ENCODE measurements around the gene OR4D6.

DNA sequence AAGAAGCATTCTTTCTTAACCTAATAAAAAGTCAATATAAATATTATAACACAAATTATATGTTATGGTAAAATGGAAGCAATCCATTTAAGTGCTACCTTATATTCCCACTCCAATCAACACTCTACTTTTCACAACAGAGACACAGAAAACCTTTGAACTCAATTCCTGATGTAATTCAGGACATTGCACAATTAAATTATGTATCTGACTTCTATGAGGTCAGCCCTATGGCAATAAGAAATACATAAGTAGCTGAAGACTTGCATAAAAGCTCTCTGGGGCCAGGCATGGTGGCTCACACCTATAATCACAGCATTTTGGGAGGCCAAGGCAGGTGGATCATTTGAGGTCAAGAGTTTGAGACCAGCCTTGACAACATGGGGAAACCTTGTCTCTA lies 23.1 kb downstream of the OR4D6 start:
- TF ChIP-seq, protein P1, sequence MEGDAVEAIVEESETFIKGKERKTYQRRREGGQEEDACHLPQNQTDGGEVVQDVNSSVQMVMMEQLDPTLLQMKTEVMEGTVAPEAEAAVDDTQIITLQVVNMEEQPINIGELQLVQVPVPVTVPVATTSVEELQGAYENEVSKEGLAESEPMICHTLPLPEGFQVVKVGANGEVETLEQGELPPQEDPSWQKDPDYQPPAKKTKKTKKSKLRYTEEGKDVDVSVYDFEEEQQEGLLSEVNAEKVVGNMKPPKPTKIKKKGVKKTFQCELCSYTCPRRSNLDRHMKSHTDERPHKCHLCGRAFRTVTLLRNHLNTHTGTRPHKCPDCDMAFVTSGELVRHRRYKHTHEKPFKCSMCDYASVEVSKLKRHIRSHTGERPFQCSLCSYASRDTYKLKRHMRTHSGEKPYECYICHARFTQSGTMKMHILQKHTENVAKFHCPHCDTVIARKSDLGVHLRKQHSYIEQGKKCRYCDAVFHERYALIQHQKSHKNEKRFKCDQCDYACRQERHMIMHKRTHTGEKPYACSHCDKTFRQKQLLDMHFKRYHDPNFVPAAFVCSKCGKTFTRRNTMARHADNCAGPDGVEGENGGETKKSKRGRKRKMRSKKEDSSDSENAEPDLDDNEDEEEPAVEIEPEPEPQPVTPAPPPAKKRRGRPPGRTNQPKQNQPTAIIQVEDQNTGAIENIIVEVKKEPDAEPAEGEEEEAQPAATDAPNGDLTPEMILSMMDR (IDR thresholded peaks at IDR 0.05), result no peak
- no peak for TF ChIP-seq EZH2phosphoT487 (IDR thresholded peaks at IDR 0.05)
